ENCODE results near the gene CLSTN1. TPM values are rescaled to one million over a fixed set of nuclear protein-coding genes. Genes with fewer than 3 reads are reported as not detected.

Gene CLSTN1
- total RNA-seq, 1 experiment from 2014 or later: 143 TPM

DNA sequence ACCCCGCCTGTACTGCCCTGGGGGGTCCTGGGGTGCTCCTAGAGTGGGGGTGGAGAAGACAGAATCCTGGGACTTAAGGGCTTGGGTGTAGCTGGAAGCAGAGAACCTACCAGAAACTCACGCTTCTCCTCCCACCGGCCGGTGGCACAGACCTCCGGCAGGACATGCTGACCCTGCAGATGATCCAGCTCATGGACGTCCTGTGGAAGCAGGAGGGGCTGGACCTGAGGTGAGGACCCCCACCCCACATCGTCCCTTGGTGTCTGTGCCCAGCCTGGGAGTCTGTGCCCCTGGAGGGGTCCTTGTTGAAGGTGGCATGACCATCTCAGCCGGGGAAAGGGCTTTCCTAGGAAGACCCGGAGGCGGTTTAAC is 101.4 kb downstream of the CLSTN1 start:
- no peak overlapping the region for H3K27ac ChIP-seq (ENCODE audit: low read length)
- ATAC-seq: no peak
- in situ Hi-C loops (cut with HindIII; ENCODE audit: low pct_unique_long_range_greater_than_20kb, low sequenced_read_pairs) (no loop called here), intact Hi-C loops (cut with micrococcal nuclease; ENCODE audit: unreplicated experiment) (no loop called here)
- H3K36me3 ChIP-seq (ENCODE audit: control insufficient read depth, insufficient read depth, low read length): no peaks in the 10 kb centered on the region
- H3K9me3 ChIP-seq (ENCODE audit: control insufficient read depth, insufficient read depth, low read depth, low read length): peaks cover 9% of the 10 kb centered on the region
- no peak for DNase-seq (ENCODE audit: low read depth, low spot score)
- no TSS peak for BruUV-seq (replicated peaks)
- POLR2A ChIA-PET: no interaction called here
- CTCF ChIA-PET: no interaction called here
- H3K27me3 ChIP-seq (ENCODE audit: control insufficient read depth, insufficient read depth, low read length): no peaks in the 10 kb centered on the region
- TF ChIP-seq SIN3A (IDR thresholded peaks at IDR 0.05; ENCODE audit: borderline replicate concordance, insufficient read depth, low read depth, low read length) (no peak), POLR2AphosphoS5 (IDR thresholded peaks at IDR 0.05; ENCODE audit: low read depth, low read length) (no peak), TCF7L2 (IDR thresholded peaks at IDR 0.05; ENCODE audit: low read depth, low read length) (no peak)
- TF ChIP-seq, protein P1, sequence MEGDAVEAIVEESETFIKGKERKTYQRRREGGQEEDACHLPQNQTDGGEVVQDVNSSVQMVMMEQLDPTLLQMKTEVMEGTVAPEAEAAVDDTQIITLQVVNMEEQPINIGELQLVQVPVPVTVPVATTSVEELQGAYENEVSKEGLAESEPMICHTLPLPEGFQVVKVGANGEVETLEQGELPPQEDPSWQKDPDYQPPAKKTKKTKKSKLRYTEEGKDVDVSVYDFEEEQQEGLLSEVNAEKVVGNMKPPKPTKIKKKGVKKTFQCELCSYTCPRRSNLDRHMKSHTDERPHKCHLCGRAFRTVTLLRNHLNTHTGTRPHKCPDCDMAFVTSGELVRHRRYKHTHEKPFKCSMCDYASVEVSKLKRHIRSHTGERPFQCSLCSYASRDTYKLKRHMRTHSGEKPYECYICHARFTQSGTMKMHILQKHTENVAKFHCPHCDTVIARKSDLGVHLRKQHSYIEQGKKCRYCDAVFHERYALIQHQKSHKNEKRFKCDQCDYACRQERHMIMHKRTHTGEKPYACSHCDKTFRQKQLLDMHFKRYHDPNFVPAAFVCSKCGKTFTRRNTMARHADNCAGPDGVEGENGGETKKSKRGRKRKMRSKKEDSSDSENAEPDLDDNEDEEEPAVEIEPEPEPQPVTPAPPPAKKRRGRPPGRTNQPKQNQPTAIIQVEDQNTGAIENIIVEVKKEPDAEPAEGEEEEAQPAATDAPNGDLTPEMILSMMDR (IDR thresholded peaks at IDR 0.05): no peak
- TF ChIP-seq, protein P2, sequence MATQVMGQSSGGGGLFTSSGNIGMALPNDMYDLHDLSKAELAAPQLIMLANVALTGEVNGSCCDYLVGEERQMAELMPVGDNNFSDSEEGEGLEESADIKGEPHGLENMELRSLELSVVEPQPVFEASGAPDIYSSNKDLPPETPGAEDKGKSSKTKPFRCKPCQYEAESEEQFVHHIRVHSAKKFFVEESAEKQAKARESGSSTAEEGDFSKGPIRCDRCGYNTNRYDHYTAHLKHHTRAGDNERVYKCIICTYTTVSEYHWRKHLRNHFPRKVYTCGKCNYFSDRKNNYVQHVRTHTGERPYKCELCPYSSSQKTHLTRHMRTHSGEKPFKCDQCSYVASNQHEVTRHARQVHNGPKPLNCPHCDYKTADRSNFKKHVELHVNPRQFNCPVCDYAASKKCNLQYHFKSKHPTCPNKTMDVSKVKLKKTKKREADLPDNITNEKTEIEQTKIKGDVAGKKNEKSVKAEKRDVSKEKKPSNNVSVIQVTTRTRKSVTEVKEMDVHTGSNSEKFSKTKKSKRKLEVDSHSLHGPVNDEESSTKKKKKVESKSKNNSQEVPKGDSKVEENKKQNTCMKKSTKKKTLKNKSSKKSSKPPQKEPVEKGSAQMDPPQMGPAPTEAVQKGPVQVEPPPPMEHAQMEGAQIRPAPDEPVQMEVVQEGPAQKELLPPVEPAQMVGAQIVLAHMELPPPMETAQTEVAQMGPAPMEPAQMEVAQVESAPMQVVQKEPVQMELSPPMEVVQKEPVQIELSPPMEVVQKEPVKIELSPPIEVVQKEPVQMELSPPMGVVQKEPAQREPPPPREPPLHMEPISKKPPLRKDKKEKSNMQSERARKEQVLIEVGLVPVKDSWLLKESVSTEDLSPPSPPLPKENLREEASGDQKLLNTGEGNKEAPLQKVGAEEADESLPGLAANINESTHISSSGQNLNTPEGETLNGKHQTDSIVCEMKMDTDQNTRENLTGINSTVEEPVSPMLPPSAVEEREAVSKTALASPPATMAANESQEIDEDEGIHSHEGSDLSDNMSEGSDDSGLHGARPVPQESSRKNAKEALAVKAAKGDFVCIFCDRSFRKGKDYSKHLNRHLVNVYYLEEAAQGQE (IDR thresholded peaks at IDR 0.05; ENCODE audit: insufficient read depth in 1 of 2, low read depth in 2 of 2, low read length in 1 of 2): no peak
- H3K4me3 ChIP-seq (ENCODE audit: low read depth in 2 of 2, low read length in 2 of 2): no peak overlapping the region
- peaks cover 13% of the 10 kb centered on the region for H3K4me1 ChIP-seq (ENCODE audit: control insufficient read depth, insufficient read depth, low read length)

DNA sequence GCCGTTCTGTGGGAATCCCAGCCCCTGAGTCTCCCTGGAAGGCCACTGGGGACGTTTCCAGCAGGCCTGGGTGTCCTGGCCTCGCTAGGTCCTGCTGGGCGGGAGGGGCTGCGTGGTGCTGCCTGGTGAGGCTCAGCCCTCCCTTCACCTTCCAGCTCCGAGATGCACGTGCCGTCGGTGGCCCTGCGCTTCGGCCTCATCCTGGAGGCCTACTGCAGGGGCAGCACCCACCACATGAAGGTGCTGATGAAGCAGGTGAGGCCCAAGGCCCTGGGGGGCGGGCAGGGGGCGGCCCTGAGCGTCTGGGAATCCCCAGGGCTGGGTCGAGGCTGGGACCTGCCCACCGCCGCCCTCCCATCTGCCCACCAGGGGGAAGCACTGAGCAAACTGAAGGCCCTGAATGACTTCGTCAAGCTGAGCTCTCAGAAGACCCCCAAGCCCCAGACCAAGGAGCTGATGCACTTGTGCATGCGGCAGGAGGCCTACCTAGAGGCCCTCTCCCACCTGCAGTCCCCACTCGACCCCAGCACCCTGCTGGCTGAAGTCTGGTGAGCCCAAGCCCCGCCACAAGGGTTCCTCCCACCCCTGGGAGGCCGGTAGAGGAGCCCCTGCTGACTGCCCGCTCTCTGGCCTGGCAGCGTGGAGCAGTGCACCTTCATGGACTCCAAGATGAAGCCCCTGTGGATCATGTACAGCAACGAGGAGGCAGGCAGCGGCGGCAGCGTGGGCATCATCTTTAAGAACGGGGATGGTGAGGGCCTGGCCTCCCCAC is 102.0 kb downstream of the CLSTN1 start:
- DNase-seq (ENCODE audit: low read depth, low spot score) (no peak), ATAC-seq (no peak)
- H3K27me3 ChIP-seq (ENCODE audit: control insufficient read depth, insufficient read depth, low read length): no peaks in the 10 kb centered on the region
- peaks cover 13% of the 10 kb centered on the region for H3K4me1 ChIP-seq (ENCODE audit: control insufficient read depth, insufficient read depth, low read length)
- peaks cover 9% of the 10 kb centered on the region for H3K9me3 ChIP-seq (ENCODE audit: control insufficient read depth, insufficient read depth, low read depth, low read length)
- in situ Hi-C loops (cut with HindIII; ENCODE audit: low pct_unique_long_range_greater_than_20kb, low sequenced_read_pairs) (no loop called here), intact Hi-C loops (cut with micrococcal nuclease; ENCODE audit: unreplicated experiment) (no loop called here)
- no peak overlapping the region for H3K27ac ChIP-seq (ENCODE audit: low read length)
- no peak overlapping the region for H3K4me3 ChIP-seq (ENCODE audit: low read depth in 2 of 2, low read length in 2 of 2)
- no TSS peak for BruUV-seq (replicated peaks)
- no peaks in the 10 kb centered on the region for H3K36me3 ChIP-seq (ENCODE audit: control insufficient read depth, insufficient read depth, low read length)
- TF ChIP-seq TCF7L2 (IDR thresholded peaks at IDR 0.05; ENCODE audit: low read depth, low read length) (no peak), POLR2AphosphoS5 (IDR thresholded peaks at IDR 0.05; ENCODE audit: low read depth, low read length) (no peak), SIN3A (IDR thresholded peaks at IDR 0.05; ENCODE audit: borderline replicate concordance, insufficient read depth, low read depth, low read length) (no peak)
- TF ChIP-seq, protein P2 (IDR thresholded peaks at IDR 0.05; ENCODE audit: insufficient read depth in 1 of 2, low read depth in 2 of 2, low read length in 1 of 2): no peak
- TF ChIP-seq, protein P1 (IDR thresholded peaks at IDR 0.05): peak; percentile 72; the same call in 1 of the 2 replicates
- ChIA-PET POLR2A (no interaction called here), CTCF (interaction anchor here (0.6 to 0.8 kb wide), 2 partner anchors 98 to 189 kb away, joined by 4 to 7 read pairs; partner anchors contain the start of gene CTNNBIP1)
